Measurements from ENCODE around the gene PHAF1. TPM values are rescaled to one million over a fixed set of nuclear protein-coding genes. Genes with fewer than 3 reads are reported as not detected.

Gene PHAF1
- total RNA-seq, 1 experiment from 2014 or later: 34.4 TPM

GRCh38 chr16:67150047-67150832 is 40.5 kb downstream of the PHAF1 start:
- Histone ChIP-seq H3K4me3 (ENCODE audit: low read depth, low read length) (peak overlapping the region; percentile 75), H3K9me3 (no peaks in the 10 kb centered on the region), H3K36me3 (ENCODE audit: control insufficient read depth, insufficient read depth, low read length) (peaks cover 2% of the 10 kb centered on the region; the same call in 1 of the 2 replicates), H3K27me3 (replicated peaks; ENCODE audit: control insufficient read depth, insufficient read depth, low read length) (no peaks in the 10 kb centered on the region), H3K4me1 (no peaks in the 10 kb centered on the region; the same call in none of the 2 replicates)
- peak overlapping the region; percentile 81 for H3K4me3 Mint-ChIP-seq (ENCODE audit: unreplicated experiment)
- ChIA-PET POLR2A (interaction anchor here (1.6 kb wide), 1 partner anchor 10 kb away, joined by 8 read pairs; the partner anchor contains the start of genes FBXL8 and TRADD), CTCF (interaction anchor here (0.5 to 2.6 kb wide), 7 partner anchors 9 to 298 kb away, joined by 3 to 23 read pairs (median 3); partner anchors contain the start of genes CES3, FBXL8 and TRADD)
- intact Hi-C loops (cut with micrococcal nuclease; ENCODE audit: unreplicated experiment): loop anchor here (2.0 kb wide), 2 partner anchors 41 to 195 kb away; partner anchors contain the start of gene PHAF1
- no TSS peak for BruUV-seq (replicated peaks)
- no peaks in the 10 kb centered on the region for H3K27me3 Mint-ChIP-seq (ENCODE audit: insufficient read depth, unreplicated experiment)
- peaks cover 41% of the 10 kb centered on the region for H3K36me3 Mint-ChIP-seq (ENCODE audit: insufficient read depth, unreplicated experiment)
- H3K9me3 Mint-ChIP-seq (ENCODE audit: unreplicated experiment): no peaks in the 10 kb centered on the region
- H3K4me1 Mint-ChIP-seq (ENCODE audit: low read depth, unreplicated experiment): no peaks in the 10 kb centered on the region
- peak overlapping the region; percentile 85 for H3K27ac Mint-ChIP-seq (ENCODE audit: unreplicated experiment)
- TF ChIP-seq, protein P1, sequence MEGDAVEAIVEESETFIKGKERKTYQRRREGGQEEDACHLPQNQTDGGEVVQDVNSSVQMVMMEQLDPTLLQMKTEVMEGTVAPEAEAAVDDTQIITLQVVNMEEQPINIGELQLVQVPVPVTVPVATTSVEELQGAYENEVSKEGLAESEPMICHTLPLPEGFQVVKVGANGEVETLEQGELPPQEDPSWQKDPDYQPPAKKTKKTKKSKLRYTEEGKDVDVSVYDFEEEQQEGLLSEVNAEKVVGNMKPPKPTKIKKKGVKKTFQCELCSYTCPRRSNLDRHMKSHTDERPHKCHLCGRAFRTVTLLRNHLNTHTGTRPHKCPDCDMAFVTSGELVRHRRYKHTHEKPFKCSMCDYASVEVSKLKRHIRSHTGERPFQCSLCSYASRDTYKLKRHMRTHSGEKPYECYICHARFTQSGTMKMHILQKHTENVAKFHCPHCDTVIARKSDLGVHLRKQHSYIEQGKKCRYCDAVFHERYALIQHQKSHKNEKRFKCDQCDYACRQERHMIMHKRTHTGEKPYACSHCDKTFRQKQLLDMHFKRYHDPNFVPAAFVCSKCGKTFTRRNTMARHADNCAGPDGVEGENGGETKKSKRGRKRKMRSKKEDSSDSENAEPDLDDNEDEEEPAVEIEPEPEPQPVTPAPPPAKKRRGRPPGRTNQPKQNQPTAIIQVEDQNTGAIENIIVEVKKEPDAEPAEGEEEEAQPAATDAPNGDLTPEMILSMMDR (IDR thresholded peaks at IDR 0.05; ENCODE audit: insufficient read depth in 1 of 2, low read depth in 1 of 2, low read length in 1 of 2, severe bottlenecking in 1 of 2, unreplicated experiment in 1 of 2): no peak
- DNase-seq: peak; percentile 62 to 69

GRCh38 chr16:67150833-67151396 is 41.2 kb downstream of the PHAF1 start, which contains the start of gene B3GNT9:
TSS of gene B3GNT9 (minus strand) at chr16:67150998. CDS start at chr16:67150485, 513 bp downstream.
- no TSS peak for BruUV-seq (replicated peaks)
- DNase-seq: peak; percentile 69 to 76
- Histone ChIP-seq H3K4me3 (ENCODE audit: low read depth, low read length) (peak within 1 kb of the TSS; percentile 75), H3K36me3 (ENCODE audit: control insufficient read depth, insufficient read depth, low read length) (peaks cover 2% of the 10 kb centered on the region; the same call in 1 of the 2 replicates), H3K4me1 (peaks cover 4% of the 10 kb centered on the region), H3K27me3 (replicated peaks; ENCODE audit: control insufficient read depth, insufficient read depth, low read length) (no peaks in the 10 kb centered on the region), H3K9me3 (no peaks in the 10 kb centered on the region)
- H3K36me3 Mint-ChIP-seq (ENCODE audit: insufficient read depth, unreplicated experiment): peaks cover 36% of the 10 kb centered on the region
- H3K27ac Mint-ChIP-seq (ENCODE audit: unreplicated experiment): peak within 1 kb of the TSS; percentile 85
- CTCF ChIA-PET: interaction anchor here (0.5 to 2.6 kb wide), 9 partner anchors 9 to 297 kb away, joined by 3 to 23 read pairs (median 3); partner anchors contain the start of genes CES3, FBXL8 and TRADD
- POLR2A ChIA-PET: interaction anchor here (0.5 to 1.6 kb wide), 2 partner anchors 9 to 105 kb away, joined by 5 to 8 read pairs; partner anchors contain the start of genes FBXL8 and TRADD
- peak within 1 kb of the TSS; percentile 81 for H3K4me3 Mint-ChIP-seq (ENCODE audit: unreplicated experiment)
- no peaks in the 10 kb centered on the region for H3K4me1 Mint-ChIP-seq (ENCODE audit: low read depth, unreplicated experiment)
- TF ChIP-seq, protein P1 (IDR thresholded peaks at IDR 0.05; ENCODE audit: insufficient read depth in 1 of 2, low read depth in 1 of 2, low read length in 1 of 2, severe bottlenecking in 1 of 2, unreplicated experiment in 1 of 2): no peak
- intact Hi-C loops (cut with micrococcal nuclease; ENCODE audit: unreplicated experiment): loop anchor here (2.0 kb wide), 2 partner anchors 42 to 196 kb away; partner anchors contain the start of gene PHAF1
- no peaks in the 10 kb centered on the region for H3K9me3 Mint-ChIP-seq (ENCODE audit: unreplicated experiment)
- no peaks in the 10 kb centered on the region for H3K27me3 Mint-ChIP-seq (ENCODE audit: insufficient read depth, unreplicated experiment)

All from Caco-2 (cell line).